Coronary artery (tissue), 2 donors: Measurements from ENCODE around the gene MICA.
A peak's percentile ranks its signal among the peaks of the same experiment; 100 is the strongest.
"Not testable (repeated sequence)": the region's sequence is repeated elsewhere in the genome, so short reads cannot be mapped to it uniquely, and the experiment has no call there.

Source experiments
- DNase-seq: peaks from one replicate; pipeline ENCODE4 v3.0.0-alpha.2; 2017; ENCODE audit warnings: low spot score
- H3K27ac ChIP-seq, 2 donors: fragments of 200-600 bp; sonication (generic); one replicate each; pipeline ENCODE4 v1.5.1; 2016 to 2019
- H3K4me3 ChIP-seq: fragments of 200-600 bp; sonication (generic); 2 replicates; pipeline ENCODE4 v1.5.1; 2016; ENCODE audit warnings: mild to moderate bottlenecking, moderate library complexity
- TF ChIP-seq, protein P1 (sequence below): fragments of 200-600 bp; sonication (generic); IDR thresholded peaks from one replicate; pipeline ENCODE4 v1.5.1; 2019; ENCODE audit warnings: antibody characterized with exemption

The MICA gene

DNA sequence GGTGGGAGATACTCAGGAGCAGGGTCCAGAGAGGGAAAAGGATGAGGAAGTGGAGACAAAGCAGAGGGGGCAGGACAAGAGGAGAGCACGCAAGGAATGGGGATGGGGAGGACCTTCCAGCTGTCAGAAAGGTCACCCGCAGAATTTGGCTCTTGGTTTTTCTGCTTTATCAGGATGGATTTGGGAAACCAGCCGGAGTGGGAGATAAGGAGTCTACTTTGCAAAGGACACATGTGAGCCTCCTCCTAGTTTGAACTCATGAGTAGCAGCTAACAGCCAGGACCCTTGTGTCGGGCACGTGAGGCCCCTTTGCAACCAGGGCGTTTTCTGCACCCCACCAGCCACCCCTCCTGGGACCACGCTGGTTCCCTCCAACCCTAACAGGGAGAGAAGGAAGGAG lies 7.6 kb upstream of the MICA start:
- no peak overlapping the region for H3K27ac ChIP-seq
- no peak overlapping the region for H3K4me3 ChIP-seq
- no peak for DNase-seq
- TF ChIP-seq, protein P1, sequence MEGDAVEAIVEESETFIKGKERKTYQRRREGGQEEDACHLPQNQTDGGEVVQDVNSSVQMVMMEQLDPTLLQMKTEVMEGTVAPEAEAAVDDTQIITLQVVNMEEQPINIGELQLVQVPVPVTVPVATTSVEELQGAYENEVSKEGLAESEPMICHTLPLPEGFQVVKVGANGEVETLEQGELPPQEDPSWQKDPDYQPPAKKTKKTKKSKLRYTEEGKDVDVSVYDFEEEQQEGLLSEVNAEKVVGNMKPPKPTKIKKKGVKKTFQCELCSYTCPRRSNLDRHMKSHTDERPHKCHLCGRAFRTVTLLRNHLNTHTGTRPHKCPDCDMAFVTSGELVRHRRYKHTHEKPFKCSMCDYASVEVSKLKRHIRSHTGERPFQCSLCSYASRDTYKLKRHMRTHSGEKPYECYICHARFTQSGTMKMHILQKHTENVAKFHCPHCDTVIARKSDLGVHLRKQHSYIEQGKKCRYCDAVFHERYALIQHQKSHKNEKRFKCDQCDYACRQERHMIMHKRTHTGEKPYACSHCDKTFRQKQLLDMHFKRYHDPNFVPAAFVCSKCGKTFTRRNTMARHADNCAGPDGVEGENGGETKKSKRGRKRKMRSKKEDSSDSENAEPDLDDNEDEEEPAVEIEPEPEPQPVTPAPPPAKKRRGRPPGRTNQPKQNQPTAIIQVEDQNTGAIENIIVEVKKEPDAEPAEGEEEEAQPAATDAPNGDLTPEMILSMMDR = no peak

DNA sequence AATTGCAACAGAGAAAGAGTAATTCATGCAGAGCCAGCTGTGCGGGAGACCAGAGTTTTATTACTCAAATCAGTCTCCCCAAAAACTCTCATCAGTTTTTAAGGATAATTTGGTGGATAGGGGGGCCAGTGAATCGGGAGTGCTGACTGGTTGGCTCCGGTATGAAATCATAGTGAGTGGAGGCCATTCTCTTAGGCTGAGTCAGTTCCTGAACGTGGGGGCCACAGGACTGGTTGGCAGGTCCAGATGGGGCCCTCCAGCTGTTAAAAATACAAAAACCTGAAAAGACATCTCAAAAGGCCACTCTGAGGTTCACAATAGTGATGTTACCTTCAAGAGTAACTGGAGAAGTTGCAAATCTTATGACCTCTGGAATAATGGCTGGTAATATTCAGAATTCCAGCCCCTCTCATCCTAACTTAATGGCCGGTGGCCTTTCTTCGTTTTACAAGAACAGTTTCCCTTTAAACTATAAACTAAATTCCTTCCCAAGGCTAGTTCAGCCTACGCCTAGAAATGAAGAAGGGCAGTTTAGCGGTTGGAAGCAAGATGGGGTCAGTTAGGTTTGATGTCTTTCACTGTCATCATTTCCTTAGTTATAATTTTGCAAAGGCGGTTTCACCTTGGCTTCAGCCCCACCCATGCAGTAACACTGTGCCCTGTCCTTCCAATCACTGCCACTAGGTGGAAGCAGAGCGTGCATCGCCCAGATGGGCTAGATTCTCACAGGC lies 6.8 kb upstream of the MICA start:
- TF ChIP-seq, protein P1 = peak; percentile 90
- H3K4me3 ChIP-seq = no peak overlapping the region
- H3K27ac ChIP-seq = no peak overlapping the region
- DNase-seq = no peak

DNA sequence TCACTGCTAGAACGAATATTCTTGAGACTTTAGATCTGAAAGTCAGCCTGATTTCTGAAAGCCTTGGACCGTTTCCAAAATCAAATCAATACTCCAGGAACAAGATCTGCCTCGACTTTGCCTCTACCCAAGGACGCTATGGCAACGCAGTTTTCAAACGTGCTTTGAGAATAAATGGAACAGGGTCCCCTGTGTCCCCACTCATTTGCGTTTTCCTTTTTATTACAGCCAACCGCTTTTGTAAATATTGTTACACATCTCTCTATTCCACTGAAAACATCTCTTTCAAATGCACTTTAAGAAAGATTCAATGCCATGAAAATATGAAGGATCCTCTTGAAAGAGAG lies 6.3 kb upstream of the MICA start:
- not testable (repeated sequence) for H3K27ac ChIP-seq, DNase-seq, H3K4me3 ChIP-seq

DNA sequence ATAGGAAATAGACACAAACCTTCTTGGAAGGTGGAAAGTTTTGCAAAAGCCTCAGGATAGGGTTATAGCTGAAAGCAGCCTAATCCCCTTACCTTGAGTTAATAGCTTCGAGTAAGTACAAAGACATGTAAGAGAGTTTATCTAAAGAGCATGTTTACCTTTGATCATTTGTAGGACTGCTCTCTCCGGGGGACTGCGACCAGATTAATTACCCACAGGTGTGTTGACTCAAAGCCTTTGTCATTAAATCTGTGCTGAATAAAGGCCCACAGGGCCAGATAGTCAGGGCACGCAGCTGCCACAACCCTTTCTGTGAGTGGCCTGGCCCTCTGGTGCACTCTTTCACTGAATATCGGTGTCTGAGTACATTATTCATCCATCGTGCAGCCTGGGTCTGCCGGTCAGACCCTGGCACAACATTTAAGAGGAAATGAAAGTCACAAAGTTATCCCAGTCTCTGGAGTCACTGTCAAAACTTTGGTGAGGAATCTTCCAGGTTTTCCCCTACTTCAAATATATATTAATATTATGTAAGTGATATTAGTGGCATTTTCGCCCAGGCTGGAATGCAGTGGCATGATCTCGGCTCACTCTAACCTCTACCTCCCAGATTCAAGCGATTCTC lies 5.4 kb upstream of the MICA start:
- DNase-seq = no peak
- TF ChIP-seq, protein P1 = no peak
- Histone ChIP-seq H3K4me3 (no peak overlapping the region), H3K27ac (no peak overlapping the region)

DNA sequence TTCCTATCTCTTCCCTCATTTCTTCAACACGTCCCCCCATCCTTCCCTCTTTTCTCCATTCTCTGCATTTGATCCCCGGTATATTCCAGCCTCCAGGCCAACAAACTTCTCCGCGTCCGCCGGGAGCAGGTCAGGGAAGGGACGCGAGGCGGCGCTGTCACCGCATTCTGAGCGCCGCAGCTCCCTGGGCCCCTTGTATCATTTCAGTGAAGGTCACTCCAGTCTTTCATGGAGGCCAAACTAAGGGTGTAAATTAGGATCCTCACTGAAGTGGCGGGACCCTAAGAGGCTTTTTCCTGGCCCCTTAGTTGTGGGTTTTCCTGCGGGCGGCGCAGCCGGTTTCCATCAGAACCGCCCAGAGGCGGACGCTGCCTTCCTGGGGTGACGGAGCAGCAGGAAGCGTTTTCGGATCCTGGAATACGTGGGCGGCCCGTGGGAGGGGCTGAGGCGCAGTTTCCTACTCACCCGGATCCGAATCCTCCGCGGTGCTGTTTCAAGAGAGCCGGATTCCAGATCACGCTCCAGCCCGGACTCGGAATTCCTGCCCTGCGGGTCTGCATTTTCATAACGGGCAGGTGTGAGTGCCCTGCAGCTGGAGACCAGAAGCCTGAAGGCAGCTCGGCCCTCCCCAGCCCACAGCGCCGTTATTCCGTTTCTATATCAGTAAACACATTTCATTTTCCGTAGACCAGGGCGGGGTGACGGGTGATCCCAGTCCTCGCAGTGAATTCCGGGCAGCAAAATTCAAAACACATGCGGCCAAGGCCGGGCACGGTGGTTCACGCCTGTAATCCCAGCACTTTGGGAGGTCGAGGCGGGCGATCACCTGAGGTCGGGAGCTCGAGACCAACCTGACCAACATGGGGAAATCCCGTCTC lies 3.6 kb upstream of the MICA start:
- H3K27ac ChIP-seq = peak overlapping the region; percentile 99
- peak overlapping the region; percentile 94 for H3K4me3 ChIP-seq
- TF ChIP-seq, protein P1 = peak; percentile 74
- DNase-seq = peak; percentile 96

DNA sequence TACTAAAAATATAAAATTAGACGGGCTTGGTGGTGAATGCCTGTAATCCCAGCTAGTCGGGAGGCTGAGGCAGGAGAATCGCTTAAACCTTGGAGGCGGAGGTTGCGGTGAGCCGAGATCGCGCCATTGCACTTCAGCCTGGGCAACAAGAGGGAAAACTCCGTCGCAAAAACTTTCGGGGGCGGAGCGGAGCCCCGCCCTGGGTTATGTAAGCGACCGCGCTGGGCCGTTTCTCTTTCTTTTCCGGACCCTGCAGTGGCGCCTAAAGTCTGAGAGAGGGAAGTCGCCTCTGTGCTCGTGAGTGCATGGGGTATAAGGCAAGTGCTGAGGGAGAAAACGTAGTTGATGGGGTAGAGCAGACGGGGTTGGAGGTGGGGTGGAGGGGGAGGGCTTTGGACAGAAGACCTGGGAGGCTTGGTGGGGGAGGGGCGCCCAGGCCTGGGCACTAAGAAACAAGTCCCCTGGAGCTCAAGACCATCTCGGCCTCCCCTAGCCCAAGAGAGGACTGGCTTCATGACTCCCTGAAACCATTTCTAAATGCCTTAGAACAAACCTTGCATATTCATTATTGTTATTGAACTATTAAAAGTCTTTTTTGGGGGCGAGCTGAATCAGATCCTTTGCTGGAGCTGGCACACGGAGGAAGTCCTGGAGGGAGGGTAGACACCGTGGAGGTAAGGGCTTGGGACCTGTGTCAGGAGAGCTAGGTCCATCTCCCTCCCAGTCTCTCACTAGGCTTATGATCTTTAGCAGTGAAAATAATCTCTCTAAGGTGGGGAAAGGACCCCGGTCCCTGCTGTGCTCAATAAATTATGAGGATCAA lies 2.7 kb upstream of the MICA start:
- Histone ChIP-seq H3K4me3 (peak overlapping the region; percentile 94), H3K27ac (peak overlapping the region; percentile 99)
- DNase-seq = peak; percentile 86
- TF ChIP-seq, protein P1 = no peak

DNA sequence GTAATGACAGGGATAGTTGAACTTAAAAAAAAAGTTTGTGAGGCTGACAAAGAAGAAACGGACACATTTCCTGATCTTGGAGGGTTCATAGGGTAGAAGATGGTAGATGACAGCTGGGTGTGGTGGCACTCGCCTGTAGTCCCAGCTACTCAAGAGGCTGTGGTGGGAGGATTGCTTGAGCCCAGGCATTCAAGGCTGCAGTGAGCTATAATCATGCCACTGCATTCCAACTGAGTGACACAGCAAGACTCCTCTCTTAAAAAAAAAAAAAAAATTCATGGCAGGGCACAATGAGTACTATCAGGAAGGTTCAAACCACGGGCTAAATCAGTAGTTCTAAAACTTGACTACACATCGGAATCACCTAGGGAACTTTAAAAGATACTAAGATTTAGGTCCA lies 2.0 kb upstream of the MICA start:
- H3K27ac ChIP-seq = peak overlapping the region; percentile 99
- no peak for DNase-seq
- H3K4me3 ChIP-seq = peak overlapping the region; percentile 94
- TF ChIP-seq, protein P1 = no peak
